ENCODE data around the gene SUPT6H. TPM values are rescaled to one million over a fixed set of nuclear protein-coding genes. Genes with fewer than 3 reads are reported as not detected.

Gene SUPT6H
- total RNA-seq, 4 donors from 2014 or later = 61.5 to 101 (median 96.0) TPM

DNA sequence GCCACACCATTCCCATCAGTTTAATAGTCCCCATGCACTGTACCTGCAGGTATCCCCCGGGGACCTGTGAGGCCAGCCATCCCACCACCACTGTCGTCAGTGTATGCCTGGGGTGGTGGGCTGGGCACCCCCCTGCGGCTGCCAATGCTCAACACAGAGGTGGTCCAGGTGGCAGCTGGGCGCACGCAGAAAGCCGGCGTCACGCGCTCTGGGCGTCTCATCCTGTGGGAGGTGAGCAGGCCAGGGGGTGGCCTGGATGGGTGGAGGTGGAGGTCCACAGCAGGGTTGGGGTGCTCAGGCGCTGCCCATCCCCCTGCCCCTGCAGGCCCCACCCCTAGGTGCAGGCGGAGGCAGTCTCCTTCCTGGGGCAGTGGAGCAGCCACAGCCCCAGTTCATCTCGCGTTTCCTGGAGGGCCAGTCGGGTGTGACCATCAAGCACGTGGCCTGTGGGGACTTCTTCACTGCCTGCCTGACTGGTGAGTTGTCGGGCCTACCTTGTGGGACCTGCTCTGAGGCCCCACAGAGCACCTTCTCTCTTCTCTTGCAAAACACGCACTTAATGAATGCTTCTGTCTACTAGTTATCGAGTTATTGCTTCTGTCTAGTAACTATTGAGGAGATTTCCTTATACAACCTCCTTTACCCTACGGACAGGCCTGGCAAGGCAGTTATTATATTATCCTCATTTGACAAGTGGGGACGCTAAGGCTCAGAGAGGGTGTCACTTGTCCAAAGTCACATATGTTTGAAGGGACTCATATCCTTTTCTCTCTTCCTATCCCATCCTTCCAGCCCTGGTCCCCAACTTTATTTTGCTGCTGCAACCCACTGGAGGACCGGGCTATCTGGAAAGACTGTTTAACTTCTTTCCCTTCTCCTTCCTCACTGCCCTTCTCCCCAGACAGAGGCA, 76.0 kb downstream of the SUPT6H start:
- Histone ChIP-seq H3K4me1 (peaks cover 0 to 23% (median 14%) of the 10 kb centered on the region in 4 donors), H3K27me3 (no peaks in the 10 kb centered on the region), H3K4me3 (peak overlapping the region in 1 of 4 donors; percentile 10), H3K9me3 (no peaks in the 10 kb centered on the region), H3K36me3 (no peaks in the 10 kb centered on the region), H3K27ac (peak overlapping the region in 2 of 4 donors; percentile 52 to 83)
- TF ChIP-seq, protein P1, sequence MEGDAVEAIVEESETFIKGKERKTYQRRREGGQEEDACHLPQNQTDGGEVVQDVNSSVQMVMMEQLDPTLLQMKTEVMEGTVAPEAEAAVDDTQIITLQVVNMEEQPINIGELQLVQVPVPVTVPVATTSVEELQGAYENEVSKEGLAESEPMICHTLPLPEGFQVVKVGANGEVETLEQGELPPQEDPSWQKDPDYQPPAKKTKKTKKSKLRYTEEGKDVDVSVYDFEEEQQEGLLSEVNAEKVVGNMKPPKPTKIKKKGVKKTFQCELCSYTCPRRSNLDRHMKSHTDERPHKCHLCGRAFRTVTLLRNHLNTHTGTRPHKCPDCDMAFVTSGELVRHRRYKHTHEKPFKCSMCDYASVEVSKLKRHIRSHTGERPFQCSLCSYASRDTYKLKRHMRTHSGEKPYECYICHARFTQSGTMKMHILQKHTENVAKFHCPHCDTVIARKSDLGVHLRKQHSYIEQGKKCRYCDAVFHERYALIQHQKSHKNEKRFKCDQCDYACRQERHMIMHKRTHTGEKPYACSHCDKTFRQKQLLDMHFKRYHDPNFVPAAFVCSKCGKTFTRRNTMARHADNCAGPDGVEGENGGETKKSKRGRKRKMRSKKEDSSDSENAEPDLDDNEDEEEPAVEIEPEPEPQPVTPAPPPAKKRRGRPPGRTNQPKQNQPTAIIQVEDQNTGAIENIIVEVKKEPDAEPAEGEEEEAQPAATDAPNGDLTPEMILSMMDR (IDR thresholded peaks at IDR 0.05) = no peak
- TF ChIP-seq POLR2A (IDR thresholded peaks at IDR 0.05) = no peak
- DNase-seq = peak in 2 of 3 donors; percentile 88 to 89

DNA sequence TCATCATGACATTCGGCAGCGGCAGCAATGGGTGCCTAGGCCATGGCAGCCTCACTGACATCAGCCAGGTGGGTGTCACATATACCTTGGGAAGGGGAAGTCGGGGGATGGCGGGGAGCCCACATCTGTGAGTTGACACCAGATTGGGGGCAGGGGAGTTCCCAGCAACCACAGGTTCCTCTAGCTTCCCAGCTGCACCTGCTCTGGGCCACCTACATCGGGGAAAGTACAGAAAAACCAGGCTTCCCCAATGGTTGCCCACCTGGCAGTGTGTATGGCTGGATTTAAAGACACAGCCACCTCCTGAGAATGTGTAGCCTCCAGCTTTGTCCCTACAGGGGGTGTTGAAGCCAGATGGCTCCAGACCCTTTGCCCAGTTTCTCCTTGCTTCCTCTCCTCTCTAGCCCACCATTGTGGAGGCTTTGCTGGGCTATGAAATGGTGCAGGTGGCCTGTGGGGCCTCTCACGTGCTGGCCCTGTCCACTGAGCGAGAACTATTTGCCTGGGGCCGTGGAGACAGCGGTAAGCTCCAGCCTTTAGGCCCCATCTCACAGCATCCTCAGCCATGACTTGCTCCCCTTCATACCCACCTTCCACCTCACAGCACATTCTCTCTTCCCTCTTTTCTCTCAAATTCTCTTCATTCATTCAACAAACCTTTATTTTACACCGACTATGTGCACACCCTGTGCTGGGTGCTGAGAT, 76.8 kb downstream of the SUPT6H start:
- no peaks in the 10 kb centered on the region for H3K9me3 ChIP-seq
- H3K4me3 ChIP-seq = no peak overlapping the region
- peak in 2 of 3 donors; percentile 83 to 86 for DNase-seq
- H3K27me3 ChIP-seq = no peaks in the 10 kb centered on the region
- TF ChIP-seq, protein P1 (IDR thresholded peaks at IDR 0.05) = no peak
- no peak for TF ChIP-seq POLR2A (IDR thresholded peaks at IDR 0.05)
- peaks cover 0 to 23% (median 16%) of the 10 kb centered on the region in 4 donors for H3K4me1 ChIP-seq
- peak overlapping the region in 2 of 4 donors; percentile 52 to 83 for H3K27ac ChIP-seq
- no peaks in the 10 kb centered on the region for H3K36me3 ChIP-seq

DNA sequence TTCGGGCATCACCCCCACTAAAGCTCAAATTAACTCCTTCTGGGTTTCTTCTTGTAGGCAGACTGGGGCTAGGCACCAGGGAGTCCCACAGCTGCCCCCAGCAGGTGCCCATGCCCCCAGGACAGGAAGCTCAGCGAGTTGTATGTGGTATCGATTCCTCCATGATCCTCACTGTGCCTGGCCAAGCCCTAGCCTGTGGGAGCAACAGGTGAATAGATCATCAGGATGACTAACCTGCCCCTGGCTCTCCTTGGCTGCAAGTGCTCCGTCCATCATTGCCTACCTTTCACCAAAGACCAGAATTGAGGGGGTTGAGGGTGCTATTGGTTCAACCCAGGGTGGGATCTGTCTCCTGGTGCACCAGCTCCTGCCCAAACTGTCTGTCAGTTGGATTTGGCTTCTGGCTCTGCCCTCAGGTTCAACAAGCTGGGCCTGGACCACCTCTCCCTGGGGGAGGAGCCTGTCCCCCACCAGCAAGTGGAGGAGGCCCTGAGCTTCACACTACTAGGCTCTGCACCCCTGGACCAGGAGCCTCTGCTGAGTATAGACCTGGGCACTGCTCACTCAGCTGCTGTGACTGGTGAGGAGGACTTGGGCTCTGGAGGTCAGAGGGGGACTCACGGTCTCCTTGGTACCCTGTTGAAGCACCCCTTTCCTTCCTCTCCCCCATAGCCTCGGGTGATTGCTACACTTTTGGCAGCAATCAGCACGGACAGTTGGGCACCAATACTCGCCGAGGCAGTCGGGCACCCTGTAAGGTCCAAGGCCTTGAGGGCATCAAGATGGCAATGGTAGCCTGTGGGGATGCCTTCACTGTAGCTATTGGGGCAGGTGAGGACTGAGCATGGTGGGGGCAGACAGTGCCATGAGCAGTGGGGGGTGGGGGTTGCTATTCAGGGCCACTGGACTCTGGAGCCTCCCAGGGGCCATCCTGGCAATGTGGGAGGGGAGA, 78.7 kb downstream of the SUPT6H start:
- Histone ChIP-seq H3K27ac (peak overlapping the region in 2 of 4 donors; percentile 99), H3K36me3 (no peaks in the 10 kb centered on the region), H3K9me3 (no peaks in the 10 kb centered on the region), H3K4me3 (no peak overlapping the region), H3K4me1 (peaks cover 0 to 33% (median 21%) of the 10 kb centered on the region in 4 donors), H3K27me3 (no peaks in the 10 kb centered on the region)
- TF ChIP-seq, protein P1 (IDR thresholded peaks at IDR 0.05) = no peak
- TF ChIP-seq POLR2A (IDR thresholded peaks at IDR 0.05) = no peak
- DNase-seq = no peak

DNA sequence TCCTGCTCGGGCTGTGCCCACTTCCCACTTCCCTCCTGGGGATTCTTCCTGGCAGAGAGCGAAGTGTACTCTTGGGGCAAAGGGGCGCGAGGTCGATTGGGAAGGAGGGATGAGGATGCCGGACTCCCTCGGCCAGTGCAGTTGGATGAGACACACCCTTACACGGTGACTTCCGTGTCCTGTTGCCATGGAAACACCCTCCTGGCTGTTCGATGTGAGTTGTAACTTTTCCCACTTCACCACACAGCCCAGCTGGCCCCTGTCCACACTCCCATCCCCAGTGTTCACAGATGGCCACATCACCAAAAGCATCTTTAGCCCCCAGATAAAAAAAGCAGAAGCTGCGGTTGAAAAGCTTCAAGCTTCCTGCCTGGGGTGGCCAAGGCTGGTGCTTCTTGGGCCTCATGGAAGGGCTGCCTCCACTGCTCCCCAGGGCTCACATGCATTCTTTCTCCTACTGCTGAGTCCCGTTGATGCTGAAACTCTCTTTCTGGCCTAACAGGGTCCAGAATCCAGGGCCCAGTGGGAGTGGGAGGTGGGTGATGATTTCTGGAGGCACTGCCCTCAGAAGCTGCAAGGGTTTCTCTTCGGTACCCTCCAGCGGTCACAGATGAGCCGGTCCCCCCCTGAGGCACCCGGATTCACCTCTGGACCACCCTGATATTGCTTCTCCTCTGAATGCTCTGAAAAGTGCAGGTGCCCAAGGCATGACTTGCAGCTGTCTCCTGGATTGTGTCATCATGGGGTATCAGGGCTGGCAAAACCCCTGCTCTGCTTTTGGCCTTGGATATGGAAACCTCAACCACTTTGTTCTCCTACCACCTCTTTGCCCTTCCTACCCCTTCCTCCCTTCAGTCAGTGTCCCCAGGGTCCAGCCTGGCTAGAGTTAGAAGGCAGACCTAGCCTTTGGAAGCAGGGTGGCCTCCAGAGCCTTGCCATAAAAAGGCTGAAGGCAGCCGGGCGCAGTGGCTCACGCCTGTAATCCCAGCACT, 79.6 kb downstream of the SUPT6H start:
- Histone ChIP-seq H3K27me3 (no peaks in the 10 kb centered on the region), H3K4me3 (no peak overlapping the region), H3K9me3 (no peaks in the 10 kb centered on the region), H3K36me3 (no peaks in the 10 kb centered on the region), H3K4me1 (peaks cover 0 to 43% (median 29%) of the 10 kb centered on the region in 4 donors), H3K27ac (peak overlapping the region in 3 of 4 donors; percentile 99)
- peak in 2 of 3 donors; percentile 73 to 75 for DNase-seq
- TF ChIP-seq POLR2A (IDR thresholded peaks at IDR 0.05) = no peak
- TF ChIP-seq, protein P1 (IDR thresholded peaks at IDR 0.05) = no peak
